Bronchus fibroblast of lung (primary cell): ENCODE results near the gene INSM1. TPM values are rescaled to one million over a fixed set of nuclear protein-coding genes. Genes with fewer than 3 reads are reported as not detected.

Experiments used
- total RNA-seq: library from RNA; depleted of rRNA; stranded (reverse); fragments of >200 nt; gene quantifications from 2 replicates; pipeline ENCODE4 v1.2.3, GENCODE V29; 2015

INSM1 gene
- total RNA-seq: not detected in 2 replicates

GRCh38 chr20:20367575-20368417 lies at the start of gene INSM1:
Gene INSM1, plus strand, starts transcription at chr20:20368104. Its CDS starts 164 bp downstream, at chr20:20368268.

